HG03039 (cell line): ENCODE results near the gene NDUFA1.
"Not testable (repeated sequence)": the region's sequence is repeated elsewhere in the genome, so short reads cannot be mapped to it uniquely, and the experiment has no call there.

Source experiments
- ATAC-seq: cut with Tn5 transposase; IDR thresholded peaks from one replicate; pipeline ENCODE4 v1.9.1; 2021; ENCODE audit warnings: mild to moderate bottlenecking, moderate library complexity; ENCODE audit not compliant: unreplicated experiment

NDUFA1 gene

GRCh38 chrX:119871599-119872395 is at the start of gene NDUFA1, which contains the start of gene RNF113A:
NDUFA1 (plus strand) TSS chrX:119871832; CDS start chrX:119871912, 80 bp downstream.
RNF113A (minus strand) TSS chrX:119871733; CDS start chrX:119871613, 120 bp downstream.
- ATAC-seq, result peak; percentile 95

GRCh38 chrX:119824221-119824620 is 47.4 kb upstream of the NDUFA1 start:
- ATAC-seq, result not testable (repeated sequence)

- ATAC-seq, result no peak
These were observed 45.2 kb upstream of the NDUFA1 start for GRCh38 chrX:119826399-119826959.

GRCh38 chrX:119828446-119828845 is 43.2 kb upstream of the NDUFA1 start:
- no peak for ATAC-seq

- no peak for ATAC-seq
These were observed 37.7 kb upstream of the NDUFA1 start for GRCh38 chrX:119833905-119834304.

GRCh38 chrX:119852382-119853353 is 19.0 kb upstream of the NDUFA1 start, which contains the start of gene UPF3B:
UPF3B (minus strand) TSS chrX:119852963; CDS start chrX:119852928, 35 bp downstream.
- peak; percentile 97 for ATAC-seq

GRCh38 chrX:119853444-119853843 is 18.2 kb upstream of the NDUFA1 start:
- ATAC-seq, result no peak

- ATAC-seq, result peak; percentile 7
These were observed 953 bp upstream of the NDUFA1 start for GRCh38 chrX:119870626-119871131.

- ATAC-seq, result peak; percentile 17
These were observed 410 bp upstream of the NDUFA1 start for GRCh38 chrX:119871245-119871598.

- no peak for ATAC-seq
These were observed 7.1 kb downstream of the NDUFA1 start for GRCh38 chrX:119878740-119879139.

- ATAC-seq, result no peak
These were observed 8.4 kb downstream of the NDUFA1 start for GRCh38 chrX:119880076-119880475.

- ATAC-seq, result no peak
These were observed 9.2 kb downstream of the NDUFA1 start for GRCh38 chrX:119880552-119881437.

- no peak for ATAC-seq
These were observed 14.2 kb downstream of the NDUFA1 start for GRCh38 chrX:119885554-119886428.

- ATAC-seq, result no peak
These were observed 16.2 kb downstream of the NDUFA1 start for GRCh38 chrX:119887721-119888425.

GRCh38 chrX:119890626-119891025 is 19.0 kb downstream of the NDUFA1 start:
- ATAC-seq, result not testable (repeated sequence)

GRCh38 chrX:119891961-119892692 is 20.5 kb downstream of the NDUFA1 start:
- not testable (repeated sequence) for ATAC-seq

GRCh38 chrX:119895843-119896326 is 24.3 kb downstream of the NDUFA1 start, which contains the start of gene AKAP14:
AKAP14 (plus strand) TSS chrX:119895893; CDS start chrX:119903224, 7,331 bp downstream.
- no peak for ATAC-seq
